Measurements from ENCODE around the gene OR52J3. TPM values are rescaled to one million over a fixed set of nuclear protein-coding genes. Genes with fewer than 3 reads are reported as not detected.

The OR52J3 gene
- total and polyA plus RNA-seq, 2 of the 8 experiments (the other 6 are each of a cell fraction or from before 2014, with no cell fraction given), result not detected

- ChIA-PET POLR2A (ENCODE audit: partially characterized antibody) (no interaction called here), CTCF (ENCODE audit: partially characterized antibody) (interaction anchor here (0.6 to 1.0 kb wide), 2 partner anchors 73 to 682 kb away, joined by 3 read pairs; partner anchors contain the start of gene OR52A5)
- no peak overlapping the region for H3K4ac ChIP-seq (replicated peaks; ENCODE audit: insufficient read length, low read depth, low read length)
- no peak overlapping the region for H4K91ac ChIP-seq (replicated peaks; ENCODE audit: insufficient read length, low read length)
- DNase-seq (ENCODE audit: low read depth in 1 of 2, low spot score in 2 of 2), result no peak
- H3K23me2 ChIP-seq (ENCODE audit: low read depth, low read length), result no peaks in the 10 kb centered on the region
- H3K56ac ChIP-seq (replicated peaks; ENCODE audit: insufficient read length, low read depth, low read length), result no peak overlapping the region
- no peak overlapping the region for H3K9ac ChIP-seq (replicated peaks in 1 of 4; ENCODE audit: extremely low read depth in 1 of 4, low read depth in 3 of 4, low read length in 3 of 4)
- 84% methylated on average over 1 of the region's 1 CpG; no CpG with 5 or more reads in 1 of the 2 experiments for WGBS, 2 experiments (ENCODE audit: extremely low coverage in 1 of 2, insufficient coverage in 1 of 2, insufficient read length in 1 of 2, insufficient replicate concordance in 2 of 2, low coverage in 1 of 2, low lambda C conversion rate in 2 of 2, missing lambda C conversion rate in 1 of 2)
- no peak overlapping the region for H4K5ac ChIP-seq (ENCODE audit: insufficient read length, low read depth, low read length)
- H2BK120ac ChIP-seq (replicated peaks; ENCODE audit: low read depth, low read length), result no peak overlapping the region
- H3K4me2 ChIP-seq (ENCODE audit: insufficient read depth in 1 of 2, low read depth in 2 of 2, low read length in 2 of 2), result no peak overlapping the region
- no peaks in the 10 kb centered on the region for H4K20me1 ChIP-seq (replicated peaks in 1 of 2; ENCODE audit: control insufficient read depth in 1 of 2, insufficient read depth in 2 of 2, low read length in 2 of 2)
- no peaks in the 10 kb centered on the region for H3K27me3 ChIP-seq (replicated peaks in 1 of 4; ENCODE audit: control insufficient read depth in 3 of 4, extremely low read depth in 1 of 4, insufficient read depth in 3 of 4, low read length in 3 of 4)
- FAIRE-seq, result no peak
- H3K36me3 ChIP-seq (ENCODE audit: control insufficient read depth in 2 of 4, insufficient read depth in 4 of 4, low read length in 3 of 4), result no peaks in the 10 kb centered on the region
- no peak overlapping the region for H2BK15ac ChIP-seq (ENCODE audit: low read length)
- H3K23ac ChIP-seq (ENCODE audit: insufficient read length), result no peak overlapping the region
- H3K14ac ChIP-seq (ENCODE audit: insufficient read length), result no peak overlapping the region
- no peak overlapping the region for H2AFZ ChIP-seq (ENCODE audit: low read length)
- H3K4me3 ChIP-seq (ENCODE audit: extremely low read depth in 1 of 4, insufficient read depth in 2 of 4, low read depth in 3 of 4, low read length in 4 of 4), result no peak overlapping the region
- H4K8ac ChIP-seq (ENCODE audit: extremely low read depth, insufficient read depth, low read length), result no peak overlapping the region
- no peak overlapping the region for H3K18ac ChIP-seq (ENCODE audit: extremely low read depth, low read length)
- H2BK5ac ChIP-seq (ENCODE audit: low read depth, low read length), result no peak overlapping the region
- no peak overlapping the region for H2BK12ac ChIP-seq (ENCODE audit: low read depth, low read length)
- H3K79me1 ChIP-seq (ENCODE audit: low read depth, low read length), result no peaks in the 10 kb centered on the region
- no peak overlapping the region for H2BK20ac ChIP-seq (ENCODE audit: low read length)
- no peak overlapping the region for H3K27ac ChIP-seq (ENCODE audit: low read depth, low read length)
- no peak overlapping the region for H2AK5ac ChIP-seq (ENCODE audit: low read depth, low read length)
- H3K79me2 ChIP-seq (ENCODE audit: control insufficient read depth in 1 of 2, insufficient read depth in 2 of 2, low read length in 2 of 2), result no peaks in the 10 kb centered on the region
- H3K9me3 ChIP-seq (ENCODE audit: insufficient read depth in 2 of 2, low read depth in 1 of 2, low read length in 1 of 2), result no peaks in the 10 kb centered on the region
- no peaks in the 10 kb centered on the region for H3K4me1 ChIP-seq (replicated peaks in 1 of 4; ENCODE audit: control insufficient read depth in 3 of 4, insufficient read depth in 4 of 4, low read length in 3 of 4)
- TF ChIP-seq TEAD4 (IDR thresholded peaks at IDR 0.05; ENCODE audit: low read depth, low read length), result no peak
- TF ChIP-seq RNF2 (IDR thresholded peaks at IDR 0.05; ENCODE audit: borderline replicate concordance, low read depth, low read length, missing control alignments, poor library complexity, severe bottlenecking), result no peak
- TF ChIP-seq E2F6 (IDR thresholded peaks at IDR 0.05), result no peak
- TF ChIP-seq NANOG (IDR thresholded peaks at IDR 0.05; ENCODE audit: insufficient read depth, low read depth, low read length, poor library complexity, severe bottlenecking), result no peak
- TF ChIP-seq, protein P1, sequence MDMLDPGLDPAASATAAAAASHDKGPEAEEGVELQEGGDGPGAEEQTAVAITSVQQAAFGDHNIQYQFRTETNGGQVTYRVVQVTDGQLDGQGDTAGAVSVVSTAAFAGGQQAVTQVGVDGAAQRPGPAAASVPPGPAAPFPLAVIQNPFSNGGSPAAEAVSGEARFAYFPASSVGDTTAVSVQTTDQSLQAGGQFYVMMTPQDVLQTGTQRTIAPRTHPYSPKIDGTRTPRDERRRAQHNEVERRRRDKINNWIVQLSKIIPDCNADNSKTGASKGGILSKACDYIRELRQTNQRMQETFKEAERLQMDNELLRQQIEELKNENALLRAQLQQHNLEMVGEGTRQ (IDR thresholded peaks at IDR 0.05; ENCODE audit: low read length), result no peak
Observed at GRCh38 chr11:5065027-5065426, 18.7 kb downstream of the OR52J3 start.

Measured in H1 (cell line).